Measurements from ENCODE around the gene MIEF1.

Gene MIEF1

GRCh38 chr22:39553429-39553828 lies 51.3 kb downstream of the MIEF1 start:
- in situ Hi-C loops (cut with HindIII; ENCODE audit: low sequenced_read_pairs), result loop anchor here (5.0 kb wide), 1 partner anchor 71 kb away; no protein-coding TSS in a partner anchor

- in situ Hi-C loops (cut with HindIII; ENCODE audit: low sequenced_read_pairs), result loop anchor here (5.0 kb wide), 1 partner anchor 72 kb away; no protein-coding TSS in a partner anchor
Observed at GRCh38 chr22:39554151-39554550, 52.1 kb downstream of the MIEF1 start.

GRCh38 chr22:39556970-39557841 lies 55.1 kb downstream of the MIEF1 start:
- in situ Hi-C loops (cut with HindIII; ENCODE audit: low sequenced_read_pairs), result no loop called here

DNA sequence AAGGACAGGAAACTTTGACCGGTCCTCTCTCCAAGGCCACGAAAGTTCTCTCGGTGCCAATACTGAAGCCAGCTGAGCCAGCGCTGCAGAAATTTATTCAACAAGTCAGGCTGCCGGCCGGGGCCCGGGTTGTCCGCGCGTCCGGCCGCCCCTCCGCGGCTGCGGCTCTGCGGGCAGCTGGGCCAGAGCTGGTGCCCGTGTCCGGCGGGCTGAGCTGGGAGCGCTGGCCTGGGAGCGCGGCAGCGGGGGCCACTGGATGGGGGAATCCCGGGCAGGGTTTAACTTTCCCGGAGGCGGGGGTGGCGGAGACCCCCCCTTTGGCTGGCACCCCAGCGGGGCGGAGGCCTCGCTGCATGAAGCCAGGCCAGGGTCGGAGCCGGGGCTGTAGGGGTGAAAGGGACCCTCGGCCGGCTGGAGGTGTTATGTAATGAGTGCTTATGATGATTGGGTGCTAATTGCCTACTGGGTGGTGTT lies 56.2 kb downstream of the MIEF1 start:
- in situ Hi-C loops (cut with HindIII; ENCODE audit: low sequenced_read_pairs), result no loop called here

DNA sequence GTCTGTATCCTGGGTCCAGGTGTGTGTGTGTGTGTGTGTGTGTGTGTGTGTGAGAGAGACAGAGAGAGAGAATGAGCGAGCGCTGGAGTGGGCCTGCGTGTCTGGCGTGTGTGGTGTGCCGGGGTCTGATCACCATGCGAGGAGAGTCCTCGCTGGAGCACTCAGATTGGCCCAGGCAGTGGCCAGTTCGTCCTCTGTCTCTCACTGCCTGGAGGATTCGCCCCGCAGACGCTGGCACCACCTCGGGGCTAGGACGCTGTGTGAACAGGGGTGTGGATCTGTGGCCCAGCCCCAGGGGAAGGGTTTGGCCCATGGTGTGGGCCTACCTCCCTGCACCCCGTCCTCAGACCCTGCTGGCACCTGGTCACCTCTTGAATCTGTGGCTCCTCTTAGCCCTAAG lies 56.9 kb downstream of the MIEF1 start:
- in situ Hi-C loops (cut with HindIII; ENCODE audit: low sequenced_read_pairs), result no loop called here

- in situ Hi-C loops (cut with HindIII; ENCODE audit: low sequenced_read_pairs), result no loop called here
Observed at GRCh38 chr22:39559456-39560105, 57.5 kb downstream of the MIEF1 start.

DNA sequence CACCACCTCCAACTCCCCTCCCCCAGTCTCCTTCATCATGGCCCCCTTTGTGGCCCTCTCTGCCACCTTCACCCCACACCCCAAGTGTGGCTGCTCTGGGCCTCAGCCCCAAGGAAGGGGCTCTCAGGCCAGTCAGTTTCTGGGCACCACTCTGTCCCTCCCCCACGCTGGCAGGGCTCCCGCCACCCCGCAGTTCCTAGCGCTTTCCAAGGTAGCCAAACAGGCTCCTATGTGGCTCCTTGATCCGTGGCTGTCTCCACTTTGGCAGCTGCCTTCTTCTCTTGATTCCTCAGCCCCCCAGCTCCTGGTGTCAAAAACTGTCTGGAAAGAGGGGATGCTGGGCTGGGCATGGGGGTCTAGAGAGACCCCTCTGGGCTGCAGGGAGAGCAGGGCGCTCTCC lies 58.0 kb downstream of the MIEF1 start:
- in situ Hi-C loops (cut with HindIII; ENCODE audit: low sequenced_read_pairs), result no loop called here

- in situ Hi-C loops (cut with HindIII; ENCODE audit: low sequenced_read_pairs), result no loop called here
Observed at GRCh38 chr22:39562839-39563489, 60.9 kb downstream of the MIEF1 start.

GRCh38 chr22:39563571-39564428 lies 61.7 kb downstream of the MIEF1 start:
- in situ Hi-C loops (cut with HindIII; ENCODE audit: low sequenced_read_pairs), result no loop called here

- in situ Hi-C loops (cut with HindIII; ENCODE audit: low sequenced_read_pairs), result no loop called here
Observed at GRCh38 chr22:39565414-39565944, 63.4 kb downstream of the MIEF1 start.

DNA sequence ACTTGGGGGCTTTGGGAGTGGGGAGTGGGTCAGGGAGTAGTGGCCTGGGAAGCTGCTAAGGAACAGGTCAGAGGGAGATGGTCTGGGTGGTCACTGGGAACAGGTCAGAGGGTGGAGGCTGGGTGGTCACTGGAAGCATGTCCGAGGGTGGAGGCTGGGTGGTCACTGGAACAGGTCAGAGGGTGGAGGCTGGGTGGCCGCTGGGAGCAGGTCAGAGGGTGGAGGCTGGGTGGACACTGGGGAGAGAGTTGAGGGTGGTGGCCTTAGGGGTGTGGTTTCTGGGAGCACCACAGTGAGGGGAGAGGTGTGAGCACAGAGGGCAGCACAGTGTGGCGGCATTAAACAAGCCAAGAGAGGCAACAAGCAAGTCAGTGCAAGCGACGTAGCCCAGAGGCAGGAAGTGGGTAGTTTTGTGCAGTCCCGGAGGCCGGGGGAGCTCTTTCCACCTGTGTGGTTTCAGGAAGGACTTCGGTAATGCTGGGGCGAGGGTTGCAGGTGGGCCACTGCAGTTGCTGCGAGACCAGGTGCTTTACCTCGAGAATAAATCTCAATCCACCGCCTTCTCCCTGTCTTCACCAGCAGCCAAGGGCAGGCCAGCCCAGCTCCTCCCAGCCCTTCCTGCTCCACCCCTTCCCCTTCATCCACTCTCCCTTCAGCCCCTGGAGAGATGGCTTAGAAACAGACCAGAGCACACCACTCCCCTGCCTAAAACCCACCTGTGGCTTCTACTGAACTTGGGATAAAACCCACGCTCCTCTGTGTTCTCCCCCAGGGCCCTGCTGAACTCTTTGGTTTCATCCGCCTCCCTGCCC lies 65.3 kb downstream of the MIEF1 start:
- in situ Hi-C loops (cut with HindIII; ENCODE audit: low sequenced_read_pairs), result no loop called here

Data from endothelial cell of hepatic sinusoid (primary cell).